Stimulated activated naive CD4-positive, alpha-beta T cell treated with Interleukin-2 at 50 U/mL for 16 hours (primary cell): ENCODE results near the gene AMN.
"Not testable (repeated sequence)": the region's sequence is repeated elsewhere in the genome, so short reads cannot be mapped to it uniquely, and the experiment has no call there.

Experiments used
- DNase-seq: peaks from one replicate; lab custom pipeline; 2025; lab: John Stamatoyannopoulos, UW

Gene AMN

GRCh38 chr14:102922490-102923200 lies at the start of gene AMN:
Gene AMN, plus strand, starts transcription at chr14:102922663. Its CDS starts 26 bp downstream, at chr14:102922689.
- DNase-seq = no peak

GRCh38 chr14:102873131-102873530 lies 49.3 kb upstream of the AMN start:
- no peak for DNase-seq

GRCh38 chr14:102873546-102874061 lies 48.9 kb upstream of the AMN start:
- DNase-seq = no peak

- no peak for DNase-seq
These were observed 46.8 kb upstream of the AMN start for GRCh38 chr14:102875652-102876051.

DNA sequence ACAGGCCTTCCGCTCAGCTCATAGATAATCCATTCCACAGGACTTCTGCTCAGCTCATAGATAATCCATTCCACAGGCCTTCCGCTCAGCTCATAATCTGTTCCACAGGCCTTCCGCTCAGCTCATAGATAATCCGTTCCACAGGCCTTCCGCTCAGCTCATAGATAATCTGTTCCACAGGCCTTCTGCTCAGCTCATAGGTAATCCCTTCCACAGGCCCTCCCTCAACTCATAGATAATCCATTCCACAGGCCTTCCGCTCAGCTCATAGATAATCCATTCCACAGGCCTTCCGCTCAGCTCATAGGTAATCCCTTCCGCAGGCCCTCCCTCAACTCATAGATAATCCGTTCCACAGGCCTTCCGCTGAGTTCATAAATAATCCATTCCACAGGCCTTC lies 45.0 kb upstream of the AMN start:
- DNase-seq = not testable (repeated sequence)

DNA sequence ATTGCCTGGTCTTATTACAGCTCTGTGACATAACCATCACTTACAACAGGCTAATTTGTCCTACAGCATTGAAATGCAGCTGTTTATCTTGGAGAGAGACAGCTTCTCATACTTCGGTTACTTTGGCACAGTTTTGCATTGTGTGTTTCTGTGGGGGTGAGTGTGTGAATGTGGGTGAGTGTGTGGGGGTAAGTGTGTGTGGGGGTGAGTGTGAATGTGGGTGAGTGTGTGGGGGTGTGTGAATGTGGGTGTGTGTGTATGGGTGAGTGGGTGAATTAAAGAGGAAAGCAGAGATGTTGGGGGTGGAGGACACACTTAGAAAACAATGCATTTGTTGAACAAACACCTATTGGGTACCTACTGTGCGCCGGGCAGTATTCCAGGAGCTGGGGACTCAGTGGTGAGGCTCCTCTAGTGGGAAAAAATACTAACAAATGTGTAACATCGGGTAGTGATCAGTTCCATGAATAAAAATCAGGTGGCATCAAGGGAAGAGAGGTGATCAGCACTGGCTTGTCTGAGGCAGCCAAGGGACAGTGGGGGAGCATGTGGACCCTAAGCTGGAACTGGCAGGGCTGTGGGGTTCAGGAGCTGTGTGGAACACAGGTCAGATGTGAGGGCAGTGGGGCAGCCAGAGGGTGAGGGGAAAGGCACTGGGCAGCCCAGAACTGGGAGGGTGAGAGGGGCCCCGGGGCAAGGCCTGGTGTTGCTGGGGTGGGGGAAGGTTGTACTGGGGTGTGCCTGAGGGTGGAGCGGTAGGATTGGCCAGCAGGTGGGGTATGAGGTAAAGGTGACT lies 44.1 kb upstream of the AMN start:
- no peak for DNase-seq

GRCh38 chr14:102878970-102879460 lies 43.4 kb upstream of the AMN start:
- DNase-seq = no peak

- no peak for DNase-seq
These were observed 40.1 kb upstream of the AMN start for GRCh38 chr14:102882226-102882906.

DNA sequence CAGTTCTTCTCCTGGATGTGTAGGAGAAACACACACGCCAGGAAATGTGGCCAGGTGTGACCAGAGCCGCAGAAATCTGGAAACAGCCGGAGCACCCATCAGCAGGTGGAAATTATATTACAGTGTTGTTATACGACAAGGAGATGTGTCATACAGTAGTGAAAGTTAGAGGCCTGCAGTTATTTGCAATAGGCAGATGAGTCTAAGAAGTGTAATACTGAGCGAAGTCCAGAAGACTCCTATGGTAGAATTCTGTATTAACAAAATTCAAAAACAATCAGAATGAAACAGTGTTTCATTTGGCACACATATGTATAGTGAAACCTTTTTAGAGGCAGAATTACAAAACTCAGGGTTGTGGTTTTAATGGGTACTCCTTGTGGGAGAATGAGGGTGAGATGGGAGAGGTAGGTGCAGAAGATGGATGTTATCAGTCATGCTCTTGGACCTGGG lies 39.3 kb upstream of the AMN start:
- no peak for DNase-seq

DNA sequence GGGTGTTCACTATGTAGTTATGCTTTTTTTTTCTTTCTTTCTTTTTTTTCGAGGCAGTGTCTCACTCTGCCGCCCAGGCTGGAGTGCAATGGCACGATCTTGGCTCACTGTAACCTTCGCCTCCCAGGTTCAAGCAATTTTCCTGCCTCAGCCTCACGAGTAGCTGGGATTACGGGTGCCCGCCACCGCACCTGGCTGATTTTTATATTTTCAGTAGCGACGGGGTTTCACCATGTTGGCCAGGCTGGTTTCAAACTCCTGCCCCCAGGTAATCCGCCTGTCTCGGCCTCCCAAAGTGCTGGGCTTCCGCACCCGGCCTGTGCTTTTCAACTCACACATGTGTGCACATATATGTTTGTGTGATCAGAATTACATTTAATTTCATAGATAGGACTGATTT lies 38.9 kb upstream of the AMN start:
- DNase-seq = no peak

DNA sequence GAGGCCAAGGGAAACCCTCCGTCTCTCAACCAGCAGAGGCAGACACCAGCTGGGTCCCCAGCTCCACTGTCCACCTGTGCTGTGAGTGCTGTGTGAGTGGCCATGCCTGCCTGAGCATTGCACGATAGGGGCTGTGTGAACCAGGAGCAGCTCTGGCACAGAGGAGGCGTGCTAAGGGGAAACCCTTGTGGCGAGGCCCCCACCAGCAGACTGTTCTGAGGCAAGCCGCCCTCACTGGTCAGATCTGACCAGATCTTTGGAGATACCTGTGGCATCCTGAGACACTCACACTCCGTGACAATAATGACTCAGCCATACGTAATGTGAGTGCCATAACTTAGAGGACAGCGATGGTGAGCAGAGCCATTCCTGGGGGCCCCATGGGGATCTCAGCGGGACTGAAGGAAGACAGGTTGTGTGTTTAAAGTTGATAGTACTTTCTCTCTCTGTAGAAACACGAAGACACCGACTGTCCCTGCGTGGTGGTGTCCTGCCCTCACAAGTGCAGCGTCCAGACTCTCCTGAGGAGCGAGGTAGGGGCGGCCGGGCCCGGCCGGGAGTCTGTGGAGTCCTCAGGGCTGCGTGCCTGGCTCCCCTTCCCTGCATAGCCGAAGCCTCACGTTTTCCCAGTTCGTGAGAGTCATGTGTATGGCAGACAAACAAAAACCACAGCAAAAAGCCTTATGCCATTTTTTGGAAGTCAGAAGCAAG lies 36.6 kb upstream of the AMN start:
- no peak for DNase-seq

DNA sequence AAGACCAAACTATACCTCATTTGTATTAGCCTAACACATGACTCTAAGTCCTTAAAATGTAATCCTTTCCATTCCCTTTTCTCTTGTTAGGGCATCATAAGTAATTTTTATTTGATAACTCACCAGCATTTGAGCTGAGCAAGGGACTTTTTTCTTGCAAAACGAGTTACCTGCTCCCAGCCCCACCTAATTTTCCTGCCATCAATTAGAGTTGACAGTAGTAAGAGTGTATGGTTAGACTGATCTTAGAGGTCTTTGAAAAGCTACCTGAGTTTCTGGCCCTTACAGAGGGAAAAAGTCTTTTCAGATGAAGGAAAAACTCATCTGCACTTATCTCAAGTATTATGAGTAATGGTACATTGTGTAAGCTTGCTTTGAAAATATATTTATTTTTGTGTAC lies 33.7 kb upstream of the AMN start:
- no peak for DNase-seq

DNA sequence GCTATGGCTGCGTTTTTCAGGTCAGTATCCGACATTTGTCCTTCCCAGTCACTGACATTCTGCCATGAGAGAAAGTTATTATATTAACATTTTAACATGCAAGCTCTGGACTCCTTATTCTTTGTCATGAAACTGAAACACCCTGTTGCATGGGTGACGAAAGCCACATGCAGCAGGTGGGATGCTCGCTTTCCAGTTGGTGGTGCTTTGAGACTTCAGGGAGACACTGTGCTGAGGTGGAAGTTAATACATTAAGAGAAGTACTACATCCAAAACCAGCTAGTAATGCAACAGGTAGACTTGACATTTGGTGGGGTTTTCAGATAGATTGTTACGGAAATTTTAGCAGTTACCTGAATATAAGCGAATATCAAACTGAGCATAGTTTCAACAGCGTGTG lies 32.8 kb upstream of the AMN start:
- no peak for DNase-seq

DNA sequence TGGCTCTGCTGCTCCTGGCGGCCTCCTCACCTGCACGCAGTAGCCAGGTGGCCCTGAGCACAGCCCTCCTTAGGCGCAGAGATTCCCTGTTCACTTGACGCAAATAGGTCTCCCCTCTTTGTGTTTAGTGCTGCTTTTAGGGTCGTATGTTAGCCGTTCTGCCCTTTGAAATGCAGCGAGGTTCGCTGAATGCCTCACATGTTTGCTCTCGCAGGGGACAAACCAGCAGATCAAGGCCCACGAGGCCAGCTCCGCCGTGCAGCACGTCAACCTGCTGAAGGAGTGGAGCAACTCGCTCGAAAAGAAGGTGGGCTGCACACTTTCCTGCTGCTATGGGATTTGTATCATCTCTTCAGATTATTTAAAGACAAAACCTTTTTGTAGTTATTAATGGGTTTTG lies 31.4 kb upstream of the AMN start:
- no peak for DNase-seq

- DNase-seq = no peak
These were observed 30.9 kb upstream of the AMN start for GRCh38 chr14:102891556-102891955.

DNA sequence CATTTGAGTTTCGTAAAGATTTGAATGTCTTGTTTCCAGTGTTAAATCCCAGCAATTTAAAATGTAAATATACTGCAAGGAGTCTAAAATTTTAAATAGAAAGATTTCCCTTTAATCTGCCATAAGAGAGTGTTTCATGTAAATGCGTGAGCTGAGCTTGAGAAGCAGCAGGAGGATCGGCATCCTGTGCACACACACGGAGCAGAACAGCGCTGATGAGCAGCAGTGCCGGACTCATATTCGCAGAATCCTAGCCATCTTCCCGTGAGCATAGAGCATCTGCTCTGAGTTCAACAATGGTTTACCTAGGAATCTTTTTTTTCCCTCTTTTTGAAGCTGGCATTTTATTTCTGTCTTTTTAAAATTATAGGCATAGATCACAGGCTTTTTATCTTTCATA lies 29.8 kb upstream of the AMN start:
- DNase-seq = no peak

DNA sequence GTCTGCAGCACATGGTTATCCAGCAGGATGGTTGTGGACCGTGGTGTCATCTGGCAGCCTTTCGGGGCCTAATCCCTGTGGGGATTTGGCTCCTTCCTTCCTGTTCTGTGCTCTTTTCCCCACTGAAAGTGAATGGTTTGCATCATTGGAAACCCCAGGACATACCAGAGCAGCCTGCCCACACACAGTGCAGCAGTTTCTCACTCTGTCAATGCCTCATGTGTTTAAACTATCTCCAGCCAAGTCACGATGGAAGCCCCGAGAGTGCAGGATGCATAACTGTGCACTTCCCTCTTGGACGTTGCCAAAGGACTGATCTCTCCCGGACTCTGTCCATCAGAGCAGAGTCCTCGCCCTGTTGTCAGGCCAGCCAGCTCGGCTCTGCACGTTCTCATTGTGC lies 29.0 kb upstream of the AMN start:
- DNase-seq = no peak

GRCh38 chr14:102896735-102897134 lies 25.7 kb upstream of the AMN start:
- not testable (repeated sequence) for DNase-seq

GRCh38 chr14:102897299-102898027 lies 25.0 kb upstream of the AMN start:
- DNase-seq = no peak

DNA sequence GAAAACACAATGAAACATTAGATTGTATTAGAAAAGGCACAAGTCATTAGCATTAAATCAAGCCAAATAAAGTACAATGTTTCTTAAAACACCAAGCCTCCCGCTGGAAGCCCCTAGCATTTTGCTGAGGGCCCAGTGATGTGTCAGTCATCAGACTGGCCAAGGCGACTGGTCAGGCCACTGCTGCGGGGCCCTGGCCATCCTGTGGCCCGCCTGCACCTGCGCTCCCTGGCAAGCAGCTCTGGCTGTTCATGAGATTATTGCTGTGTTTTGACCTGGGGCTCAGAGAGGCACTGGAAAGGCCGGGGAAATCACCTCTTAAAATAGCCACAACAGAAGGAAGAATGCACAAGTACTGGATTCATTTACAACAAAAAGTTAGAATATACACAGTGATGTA lies 24.2 kb upstream of the AMN start:
- no peak for DNase-seq
